Neuronal stem cell (in vitro differentiated cells): ENCODE measurements around the gene SSMEM1.

ENCODE experiments used
- DNase-seq: peaks from one replicate; pipeline ENCODE4 v3.0.0-alpha.2; 2013; ENCODE audit warnings: low spot score
- H2AFZ ChIP-seq: one replicate; pipeline ENCODE4 v1.6.1; 2013; ENCODE audit warnings: mild to moderate bottlenecking, low read length, inconsistent platforms
- H2AK5ac ChIP-seq: 2 replicates; pipeline ENCODE4 v1.6.1; 2013; ENCODE audit warnings: low read depth, mild to moderate bottlenecking, inconsistent platforms, low read length, moderate library complexity, mixed read lengths
- H2BK120ac ChIP-seq: 2 replicates; pipeline ENCODE4 v1.6.1; 2013; ENCODE audit warnings: low read depth, mild to moderate bottlenecking, inconsistent platforms, low read length, moderate library complexity, mixed read lengths
- H2BK12ac ChIP-seq: one replicate; pipeline ENCODE4 v1.6.1; 2013; ENCODE audit warnings: low read length, inconsistent platforms
- H2BK15ac ChIP-seq: 2 replicates; pipeline ENCODE4 v1.6.1; 2013; ENCODE audit warnings: mild to moderate bottlenecking, low read length, inconsistent platforms, mixed read lengths
- H2BK5ac ChIP-seq: one replicate; pipeline ENCODE4 v1.6.1; 2013; ENCODE audit warnings: inconsistent platforms, mild to moderate bottlenecking, low read length, moderate library complexity
- H3K14ac ChIP-seq: one replicate; pipeline ENCODE4 v1.6.1; 2013; ENCODE audit warnings: low read length, inconsistent platforms
- H3K18ac ChIP-seq: 2 replicates; pipeline ENCODE4 v1.6.1; 2013; ENCODE audit warnings: low read length, inconsistent platforms
- H3K23ac ChIP-seq: 2 replicates; pipeline ENCODE4 v1.6.1; 2013; ENCODE audit warnings: low read depth, mild to moderate bottlenecking, mixed read lengths, low read length, inconsistent platforms; ENCODE audit not compliant: poor library complexity
- H3K27ac ChIP-seq: replicated peaks from 3 replicates; pipeline ENCODE4 v1.5.1; 2013; ENCODE audit warnings: low read length, inconsistent platforms
- H3K27me3 ChIP-seq, 3 experiments: 2 replicates each; pipeline ENCODE4 v1.6.1; 2013; ENCODE audit warnings: low read length in 3 of 3, mild to moderate bottlenecking in 2 of 3, inconsistent platforms in 1 of 3, low read depth in 1 of 3, mixed read lengths in 1 of 3, moderate library complexity in 1 of 3; ENCODE audit not compliant: control insufficient read depth in 3 of 3, insufficient read depth in 3 of 3
- H3K36me3 ChIP-seq, 2 donors: replicated peaks in 1 of 2; 2 replicates each; pipeline ENCODE4 v1.6.1; 2013; ENCODE audit warnings: low read length in 2 of 2; ENCODE audit not compliant: control insufficient read depth in 2 of 2, insufficient read depth in 2 of 2
- H3K4ac ChIP-seq: 2 replicates; pipeline ENCODE4 v1.6.1; 2013; ENCODE audit warnings: inconsistent platforms, mild to moderate bottlenecking, low read length, moderate library complexity
- H3K4me1 ChIP-seq, 2 donors: 1 replicate in 1 of 2; 2 replicates in 1 of 2; pipeline ENCODE4 v1.6.1; 2013; ENCODE audit warnings: low read length in 2 of 2, low read depth in 1 of 2; ENCODE audit not compliant: control insufficient read depth in 2 of 2, insufficient read depth in 1 of 2
- H3K4me2 ChIP-seq: one replicate; pipeline ENCODE4 v1.6.1; 2013; ENCODE audit warnings: mild to moderate bottlenecking, low read length, inconsistent platforms; ENCODE audit not compliant: insufficient read depth, poor library complexity, severe bottlenecking
- H3K4me3 ChIP-seq, 2 donors: 2 replicates each; pipeline ENCODE4 v1.5.1; 2013; ENCODE audit warnings: low read length in 2 of 2, mild to moderate bottlenecking in 2 of 2, inconsistent platforms in 1 of 2, moderate library complexity in 1 of 2
- H3K79me1 ChIP-seq: one replicate; pipeline ENCODE4 v1.6.1; 2013; ENCODE audit warnings: low read depth, mild to moderate bottlenecking, inconsistent platforms, low read length, moderate library complexity
- H3K9ac ChIP-seq: one replicate; pipeline ENCODE4 v1.6.1; 2013; ENCODE audit warnings: mild to moderate bottlenecking, low read depth, low read length, inconsistent platforms; ENCODE audit not compliant: poor library complexity
- H3K9me3 ChIP-seq, 2 donors: replicated peaks in 1 of 2; 2 replicates each; pipeline versions ENCODE3 to v1.6.1; 2013; ENCODE audit warnings: low read length in 2 of 2, mild to moderate bottlenecking in 2 of 2, inconsistent platforms in 1 of 2, low read depth in 1 of 2, mixed read lengths in 1 of 2, moderate library complexity in 1 of 2; ENCODE audit not compliant: control insufficient read depth in 2 of 2, insufficient read depth in 1 of 2
- H4K8ac ChIP-seq: one replicate; pipeline ENCODE4 v1.6.1; 2013; ENCODE audit warnings: low read depth, mild to moderate bottlenecking, inconsistent platforms, low read length, moderate library complexity
- H4K91ac ChIP-seq: one replicate; pipeline ENCODE4 v1.6.1; 2013; ENCODE audit warnings: low read length, low read depth, mild to moderate bottlenecking, inconsistent platforms; ENCODE audit not compliant: poor library complexity
- WGBS, 2 donors: extraction: QIAGEN DNeasy Blood & Tissue Kit; methylation state at CpG; one replicate each; pipeline ENCODE4 v1.1.7; 2013; ENCODE audit warnings: missing lambda C conversion rate in 2 of 2, mixed read lengths in 1 of 2; ENCODE audit not compliant: insufficient read length in 2 of 2, insufficient replicate concordance in 1 of 2; ENCODE audit errors: extremely low coverage in 2 of 2; 5-methylcytosine and 5-hydroxymethylcytosine counted together

Gene SSMEM1

DNA sequence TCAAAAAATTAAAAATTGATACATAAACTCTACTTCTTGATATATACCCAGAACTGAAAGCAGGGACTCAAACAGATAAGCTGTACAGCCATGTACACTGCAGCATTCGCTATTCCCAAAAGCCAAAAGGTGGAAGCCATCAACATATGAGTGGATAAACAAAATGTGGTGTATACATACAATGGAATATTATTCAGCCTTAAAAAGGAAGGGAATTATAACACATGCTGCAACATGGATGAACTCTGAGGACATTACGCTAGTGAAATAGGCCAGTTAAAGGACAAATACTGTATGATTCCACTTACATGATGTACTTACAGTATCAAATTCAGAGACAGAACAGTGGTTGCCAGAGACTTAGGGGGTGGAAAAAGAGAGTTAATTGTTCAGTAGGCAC, 10.6 kb upstream of the SSMEM1 start:
- Histone ChIP-seq H3K23ac (no peak overlapping the region), H3K9me3 (peaks cover 0 to 11% of the 10 kb centered on the region in 2 donors), H3K4me2 (no peak overlapping the region), H3K4ac (no peak overlapping the region), H2BK5ac (no peak overlapping the region), H3K9ac (no peak overlapping the region), H3K27me3 (no peaks in the 10 kb centered on the region), H3K79me1 (peaks cover 2% of the 10 kb centered on the region), H2BK12ac (no peak overlapping the region), H3K4me3 (no peak overlapping the region), H4K8ac (no peak overlapping the region), H3K18ac (no peak overlapping the region), H2AFZ (no peak overlapping the region), H2BK120ac (no peak overlapping the region), H3K14ac (no peak overlapping the region), H3K36me3 (peaks cover 8 to 99% of the 10 kb centered on the region in 2 donors), H2BK15ac (no peak overlapping the region), H2AK5ac (no peak overlapping the region), H4K91ac (no peak overlapping the region), H3K4me1 (no peaks in the 10 kb centered on the region), H3K27ac (no peak overlapping the region)
- WGBS, 2 donors: no CpG with 5 or more reads among the region's 2 CpGs
- no peak for DNase-seq

DNA sequence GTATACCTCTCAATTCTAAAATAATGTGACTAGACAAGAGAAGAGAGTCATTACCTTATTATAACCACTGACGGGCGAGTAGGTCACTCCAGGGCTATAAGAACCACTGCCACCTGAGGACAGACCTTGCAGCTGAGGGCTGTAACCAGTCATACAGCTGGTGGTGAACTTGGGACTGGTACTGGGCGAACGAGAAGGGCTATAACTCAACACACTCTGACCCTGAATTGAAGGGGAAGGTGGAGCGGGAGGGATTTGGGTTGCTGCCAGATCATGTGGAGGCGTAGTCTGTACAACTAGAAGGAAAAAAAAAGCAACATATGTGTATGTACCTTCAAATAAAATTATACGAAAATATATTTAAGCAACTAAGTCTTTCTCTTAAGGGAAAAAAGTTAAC, 5.9 kb upstream of the SSMEM1 start:
- H3K14ac ChIP-seq: no peak overlapping the region
- no peak overlapping the region for H3K4me3 ChIP-seq
- H2AK5ac ChIP-seq: no peak overlapping the region
- peaks cover 2% of the 10 kb centered on the region for H3K79me1 ChIP-seq
- H3K18ac ChIP-seq: no peak overlapping the region
- no peak overlapping the region for H2AFZ ChIP-seq
- no peak overlapping the region for H3K27ac ChIP-seq
- H2BK5ac ChIP-seq: no peak overlapping the region
- no peak overlapping the region for H2BK15ac ChIP-seq
- no peak overlapping the region for H3K4ac ChIP-seq
- no peak overlapping the region for H3K23ac ChIP-seq
- H2BK12ac ChIP-seq: no peak overlapping the region
- H3K4me1 ChIP-seq: peaks cover 3% of the 10 kb centered on the region in 2 donors
- peaks cover 0 to 11% of the 10 kb centered on the region in 2 donors for H3K9me3 ChIP-seq
- WGBS, 2 donors: no CpG with 5 or more reads among the region's 7 CpGs
- no peak overlapping the region for H4K8ac ChIP-seq
- no peak for DNase-seq
- H3K27me3 ChIP-seq: no peaks in the 10 kb centered on the region
- no peak overlapping the region for H3K4me2 ChIP-seq
- H4K91ac ChIP-seq: no peak overlapping the region
- H3K36me3 ChIP-seq: peaks cover 10 to 74% of the 10 kb centered on the region in 2 donors
- no peak overlapping the region for H2BK120ac ChIP-seq
- no peak overlapping the region for H3K9ac ChIP-seq

- H2BK15ac ChIP-seq: peak within 1 kb of the TSS; percentile 86
- H3K27ac ChIP-seq: peak within 1 kb of the TSS; percentile 98
- peaks cover 2% of the 10 kb centered on the region for H3K79me1 ChIP-seq
- peak within 1 kb of the TSS; percentile 87 for H3K9ac ChIP-seq
- no peak within 1 kb of the TSS for H3K4ac ChIP-seq
- peak within 1 kb of the TSS; percentile 71 for H3K23ac ChIP-seq
- peaks cover 0 to 8% of the 10 kb centered on the region in 2 donors for H3K9me3 ChIP-seq
- H3K4me1 ChIP-seq: peaks cover 3% of the 10 kb centered on the region in 2 donors
- H2AFZ ChIP-seq: peak within 1 kb of the TSS; percentile 76
- no CpG with 5 or more reads among the region's 44 CpGs for WGBS, 2 donors
- no peak within 1 kb of the TSS for H4K91ac ChIP-seq
- peak within 1 kb of the TSS; percentile 61 for H3K4me2 ChIP-seq
- peak within 1 kb of the TSS; percentile 7 for H2BK12ac ChIP-seq
- H3K36me3 ChIP-seq: peaks cover 8 to 38% of the 10 kb centered on the region in 2 donors
- H3K14ac ChIP-seq: peak within 1 kb of the TSS; percentile 73
- peak within 1 kb of the TSS; percentile 66 to 98 for H3K4me3 ChIP-seq
- peak; percentile 96 for DNase-seq
- no peak within 1 kb of the TSS for H2BK120ac ChIP-seq
- H3K27me3 ChIP-seq: no peaks in the 10 kb centered on the region
- H3K18ac ChIP-seq: peak within 1 kb of the TSS; percentile 98
- peak within 1 kb of the TSS; percentile 69 for H2AK5ac ChIP-seq
- no peak within 1 kb of the TSS for H4K8ac ChIP-seq
- peak within 1 kb of the TSS; percentile 63 for H2BK5ac ChIP-seq
Measured at GRCh38 chr7:130205084-130205947, 2.3 kb upstream of the SSMEM1 start, which contains the start of gene TMEM209. TMEM209 (minus strand) TSS chr7:130205406; CDS start chr7:130205375, 31 bp downstream.

- Histone ChIP-seq H3K9me3 (no peaks in the 10 kb centered on the region), H4K91ac (no peak overlapping the region), H3K23ac (no peak overlapping the region), H2BK12ac (no peak overlapping the region), H3K14ac (no peak overlapping the region), H3K27me3 (no peaks in the 10 kb centered on the region), H3K4me1 (peaks cover 3% of the 10 kb centered on the region in 2 donors), H3K36me3 (peaks cover 5 to 21% of the 10 kb centered on the region in 2 donors), H3K27ac (no peak overlapping the region), H2BK5ac (no peak overlapping the region), H2BK120ac (no peak overlapping the region), H3K79me1 (no peaks in the 10 kb centered on the region), H3K9ac (no peak overlapping the region), H2AFZ (peak overlapping the region; percentile 46), H3K18ac (no peak overlapping the region), H2AK5ac (no peak overlapping the region), H3K4ac (no peak overlapping the region), H3K4me3 (no peak overlapping the region), H3K4me2 (no peak overlapping the region), H4K8ac (no peak overlapping the region), H2BK15ac (no peak overlapping the region)
- no peak for DNase-seq
- no CpG with 5 or more reads among the region's 5 CpGs for WGBS, 2 donors
Measured at GRCh38 chr7:130207033-130207432, 627 bp upstream of the SSMEM1 start.
